Measurements from ENCODE around the gene ADIPOR2. TPM values are rescaled to one million over a fixed set of nuclear protein-coding genes. Genes with fewer than 3 reads are reported as not detected.

The ADIPOR2 gene
- total and polyA plus RNA-seq, 10 of the 15 experiments (the other 5 are each of a cell fraction or from before 2014, with no cell fraction given) = 8.6 to 65.0 (median 38.0) TPM

DNA sequence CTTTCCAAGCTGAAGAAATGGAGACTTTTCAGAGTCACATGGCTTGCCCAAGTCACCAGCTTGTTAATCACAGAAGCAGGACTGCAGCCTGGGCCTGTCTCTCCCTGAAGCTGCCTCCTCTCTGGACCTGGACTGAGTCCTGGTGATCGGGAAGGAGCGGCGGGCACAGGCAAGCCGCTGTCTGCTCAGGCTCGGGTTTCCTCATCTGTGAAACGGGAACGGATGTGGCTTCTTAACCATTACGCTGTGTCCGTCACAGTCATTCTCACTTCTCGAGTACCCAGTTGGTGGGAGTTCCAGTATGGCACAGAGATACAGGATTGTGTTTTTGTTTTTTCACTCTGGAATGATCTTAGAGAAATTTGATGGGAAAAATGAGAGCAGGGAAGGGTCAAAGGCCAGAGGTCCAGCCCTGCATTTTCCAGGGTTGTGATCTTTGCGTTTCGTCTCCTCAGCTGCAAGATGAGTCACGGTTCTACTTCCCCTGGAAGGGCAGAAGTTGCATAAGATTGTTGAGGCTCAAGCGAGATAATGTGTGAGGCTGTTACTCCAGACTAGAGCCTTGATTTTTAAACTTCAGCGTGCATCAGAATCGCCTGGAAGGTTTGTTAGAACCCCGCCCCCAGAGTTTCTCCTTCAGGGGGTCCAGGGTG lies 121.9 kb downstream of the ADIPOR2 start (continued):
- TF ChIP-seq ETV6 (conservative IDR thresholded peaks at IDR 0.05 in 1 of 2, IDR thresholded peaks at IDR 0.05 in 1 of 2; ENCODE audit: borderline replicate concordance in 1 of 2, low read depth in 1 of 2) (peak in 1 of 2 experiments; percentile 33; a peak in 1 of 4 replicates), IKZF1 (conservative IDR thresholded peaks at IDR 0.05) (peak; percentile 52; the same call in 1 of the 2 replicates), POU2F2 (IDR thresholded peaks at IDR 0.05; ENCODE audit: borderline replicate concordance, low read depth, low read length) (no peak), RAD21 (IDR thresholded peaks at IDR 0.05; ENCODE audit: insufficient read depth, low read depth, low read length) (no peak), PML (IDR thresholded peaks at IDR 0.05; ENCODE audit: low read length) (no peak), DPF2 (IDR thresholded peaks at IDR 0.05) (0 out of 2 replicates have a peak, but pooled peaks have one; percentile 32), ZZZ3 (IDR thresholded peaks at IDR 0.05; ENCODE audit: control insufficient read depth, insufficient read length, low read depth) (no peak), EED (IDR thresholded peaks at IDR 0.05; ENCODE audit: low read depth) (peak; percentile 46; the same call in 1 of the 2 replicates), SRF (IDR thresholded peaks at IDR 0.05; ENCODE audit: low read depth in 2 of 2, low read length in 2 of 2) (no peak), PAX8 (IDR thresholded peaks at IDR 0.05) (no peak), STAT3 (IDR thresholded peaks at IDR 0.05; ENCODE audit: low read depth, low read length) (no peak), ZNF207 (IDR thresholded peaks at IDR 0.05; ENCODE audit: borderline replicate concordance) (no peak), CHD2 (IDR thresholded peaks at IDR 0.05; ENCODE audit: borderline replicate concordance, low read depth, low read length) (no peak), TAF1 (IDR thresholded peaks at IDR 0.05; ENCODE audit: borderline replicate concordance, low read depth, low read length) (no peak), ZNF384 (IDR thresholded peaks at IDR 0.05; ENCODE audit: borderline replicate concordance, low read depth, low read length) (no peak), NFXL1 (IDR thresholded peaks at IDR 0.05; ENCODE audit: borderline replicate concordance) (no peak), FOXK2 (IDR thresholded peaks at IDR 0.05) (no peak), TBL1XR1 (IDR thresholded peaks at IDR 0.05; ENCODE audit: low read depth, low read length) (no peak)
- TF ChIP-seq, protein P1, sequence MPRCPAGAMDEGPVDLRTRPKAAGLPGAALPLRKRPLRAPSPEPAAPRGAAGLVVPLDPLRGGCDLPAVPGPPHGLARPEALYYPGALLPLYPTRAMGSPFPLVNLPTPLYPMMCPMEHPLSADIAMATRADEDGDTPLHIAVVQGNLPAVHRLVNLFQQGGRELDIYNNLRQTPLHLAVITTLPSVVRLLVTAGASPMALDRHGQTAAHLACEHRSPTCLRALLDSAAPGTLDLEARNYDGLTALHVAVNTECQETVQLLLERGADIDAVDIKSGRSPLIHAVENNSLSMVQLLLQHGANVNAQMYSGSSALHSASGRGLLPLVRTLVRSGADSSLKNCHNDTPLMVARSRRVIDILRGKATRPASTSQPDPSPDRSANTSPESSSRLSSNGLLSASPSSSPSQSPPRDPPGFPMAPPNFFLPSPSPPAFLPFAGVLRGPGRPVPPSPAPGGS (IDR thresholded peaks at IDR 0.05; ENCODE audit: borderline replicate concordance, insufficient read depth, low read depth, low read length, poor library complexity, severe bottlenecking) = no peak
- TF ChIP-seq, protein P2, sequence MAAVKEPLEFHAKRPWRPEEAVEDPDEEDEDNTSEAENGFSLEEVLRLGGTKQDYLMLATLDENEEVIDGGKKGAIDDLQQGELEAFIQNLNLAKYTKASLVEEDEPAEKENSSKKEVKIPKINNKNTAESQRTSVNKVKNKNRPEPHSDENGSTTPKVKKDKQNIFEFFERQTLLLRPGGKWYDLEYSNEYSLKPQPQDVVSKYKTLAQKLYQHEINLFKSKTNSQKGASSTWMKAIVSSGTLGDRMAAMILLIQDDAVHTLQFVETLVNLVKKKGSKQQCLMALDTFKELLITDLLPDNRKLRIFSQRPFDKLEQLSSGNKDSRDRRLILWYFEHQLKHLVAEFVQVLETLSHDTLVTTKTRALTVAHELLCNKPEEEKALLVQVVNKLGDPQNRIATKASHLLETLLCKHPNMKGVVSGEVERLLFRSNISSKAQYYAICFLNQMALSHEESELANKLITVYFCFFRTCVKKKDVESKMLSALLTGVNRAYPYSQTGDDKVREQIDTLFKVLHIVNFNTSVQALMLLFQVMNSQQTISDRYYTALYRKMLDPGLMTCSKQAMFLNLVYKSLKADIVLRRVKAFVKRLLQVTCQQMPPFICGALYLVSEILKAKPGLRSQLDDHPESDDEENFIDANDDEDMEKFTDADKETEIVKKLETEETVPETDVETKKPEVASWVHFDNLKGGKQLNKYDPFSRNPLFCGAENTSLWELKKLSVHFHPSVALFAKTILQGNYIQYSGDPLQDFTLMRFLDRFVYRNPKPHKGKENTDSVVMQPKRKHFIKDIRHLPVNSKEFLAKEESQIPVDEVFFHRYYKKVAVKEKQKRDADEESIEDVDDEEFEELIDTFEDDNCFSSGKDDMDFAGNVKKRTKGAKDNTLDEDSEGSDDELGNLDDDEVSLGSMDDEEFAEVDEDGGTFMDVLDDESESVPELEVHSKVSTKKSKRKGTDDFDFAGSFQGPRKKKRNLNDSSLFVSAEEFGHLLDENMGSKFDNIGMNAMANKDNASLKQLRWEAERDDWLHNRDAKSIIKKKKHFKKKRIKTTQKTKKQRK (IDR thresholded peaks at IDR 0.05; ENCODE audit: low read depth, low read length) = no peak
- TF ChIP-seq, protein P3, sequence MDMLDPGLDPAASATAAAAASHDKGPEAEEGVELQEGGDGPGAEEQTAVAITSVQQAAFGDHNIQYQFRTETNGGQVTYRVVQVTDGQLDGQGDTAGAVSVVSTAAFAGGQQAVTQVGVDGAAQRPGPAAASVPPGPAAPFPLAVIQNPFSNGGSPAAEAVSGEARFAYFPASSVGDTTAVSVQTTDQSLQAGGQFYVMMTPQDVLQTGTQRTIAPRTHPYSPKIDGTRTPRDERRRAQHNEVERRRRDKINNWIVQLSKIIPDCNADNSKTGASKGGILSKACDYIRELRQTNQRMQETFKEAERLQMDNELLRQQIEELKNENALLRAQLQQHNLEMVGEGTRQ (IDR thresholded peaks at IDR 0.05; ENCODE audit: borderline replicate concordance, low read depth, low read length) = no peak
- TF ChIP-seq, protein P4, sequence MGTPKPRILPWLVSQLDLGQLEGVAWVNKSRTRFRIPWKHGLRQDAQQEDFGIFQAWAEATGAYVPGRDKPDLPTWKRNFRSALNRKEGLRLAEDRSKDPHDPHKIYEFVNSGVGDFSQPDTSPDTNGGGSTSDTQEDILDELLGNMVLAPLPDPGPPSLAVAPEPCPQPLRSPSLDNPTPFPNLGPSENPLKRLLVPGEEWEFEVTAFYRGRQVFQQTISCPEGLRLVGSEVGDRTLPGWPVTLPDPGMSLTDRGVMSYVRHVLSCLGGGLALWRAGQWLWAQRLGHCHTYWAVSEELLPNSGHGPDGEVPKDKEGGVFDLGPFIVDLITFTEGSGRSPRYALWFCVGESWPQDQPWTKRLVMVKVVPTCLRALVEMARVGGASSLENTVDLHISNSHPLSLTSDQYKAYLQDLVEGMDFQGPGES (IDR thresholded peaks at IDR 0.05) = no peak
- TF ChIP-seq, protein P5, sequence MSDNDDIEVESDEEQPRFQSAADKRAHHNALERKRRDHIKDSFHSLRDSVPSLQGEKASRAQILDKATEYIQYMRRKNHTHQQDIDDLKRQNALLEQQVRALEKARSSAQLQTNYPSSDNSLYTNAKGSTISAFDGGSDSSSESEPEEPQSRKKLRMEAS (IDR thresholded peaks at IDR 0.05; ENCODE audit: low read depth, low read length) = no peak

Data from GM12878 (cell line).